GM23248 (cell line): Measurements from ENCODE around the gene KRT26. TPM values are rescaled to one million over a fixed set of nuclear protein-coding genes. Genes with fewer than 3 reads are reported as not detected.

Source experiments
- DNase-seq: peaks from one replicate; pipeline ENCODE4 v3.0.0-alpha.2; 2015
- H2AFZ ChIP-seq: fragments of 200-600 bp; sonication (generic); 2 replicates; pipeline ENCODE4 v1.6.1; 2016; ENCODE audit warnings: antibody characterized with exemption
- H3F3A ChIP-seq: fragments of 200-600 bp; sonication (generic); 2 replicates; pipeline ENCODE4 v1.6.1; 2016; ENCODE audit warnings: mild to moderate bottlenecking, antibody characterized with exemption, mixed run types; ENCODE audit not compliant: insufficient read depth
- H3K27ac ChIP-seq: fragments of 200-600 bp; sonication (generic); 2 replicates; pipeline ENCODE4 v1.5.1; 2016; ENCODE audit warnings: mild to moderate bottlenecking
- H3K27me3 ChIP-seq: fragments of 200-600 bp; sonication (generic); replicated peaks from 2 replicates; pipeline ENCODE4 v1.6.1; 2016; ENCODE audit warnings: mild to moderate bottlenecking; ENCODE audit not compliant: insufficient read depth
- H3K36me3 ChIP-seq: fragments of 200-600 bp; sonication (generic); 2 replicates; pipeline ENCODE4 v1.6.1; 2016; ENCODE audit warnings: low read depth, mild to moderate bottlenecking
- H3K4me1 ChIP-seq: fragments of 200-600 bp; sonication (generic); 2 replicates; pipeline ENCODE4 v1.6.1; 2016; ENCODE audit warnings: mild to moderate bottlenecking; ENCODE audit not compliant: insufficient read depth
- H3K4me2 ChIP-seq: fragments of 200-600 bp; sonication (generic); one replicate; pipeline ENCODE4 v1.6.1; 2016; ENCODE audit warnings: mild to moderate bottlenecking; ENCODE audit not compliant: unreplicated experiment
- H3K4me3 ChIP-seq: fragments of 200-600 bp; sonication (generic); 2 replicates; pipeline ENCODE4 v1.5.1; 2016; ENCODE audit warnings: mild to moderate bottlenecking
- H3K79me2 ChIP-seq: fragments of 200-600 bp; sonication (generic); 2 replicates; pipeline ENCODE4 v1.6.1; 2016; ENCODE audit warnings: mild to moderate bottlenecking; ENCODE audit not compliant: insufficient read depth
- H3K9ac ChIP-seq: fragments of 200-600 bp; sonication (generic); 2 replicates; pipeline ENCODE4 v1.6.1; 2016; ENCODE audit warnings: mild to moderate bottlenecking
- H3K9me2 ChIP-seq: fragments of 200-600 bp; sonication (generic); 2 replicates; pipeline ENCODE4 v1.6.1; 2016; ENCODE audit warnings: mixed run types, mild to moderate bottlenecking, moderate library complexity; ENCODE audit not compliant: insufficient read depth
- H3K9me3 ChIP-seq: fragments of 200-600 bp; sonication (generic); one replicate; pipeline ENCODE4 v1.6.1; 2017; ENCODE audit warnings: low read depth
- H4K20me1 ChIP-seq: fragments of 200-600 bp; sonication (generic); 2 replicates; pipeline ENCODE4 v1.6.0; 2016; ENCODE audit not compliant: insufficient read depth
- EZH2 ChIP-seq: fragments of 200-600 bp; sonication (generic); IDR thresholded peaks from 2 replicates; pipeline ENCODE4 v1.6.1; 2018; ENCODE audit warnings: antibody characterized with exemption, mild to moderate bottlenecking; ENCODE audit not compliant: insufficient read depth, poor library complexity, severe bottlenecking
- EZH2phosphoT487 ChIP-seq: fragments of 200-600 bp; sonication (generic); IDR thresholded peaks from 2 replicates; pipeline ENCODE4 v1.6.1; 2018; ENCODE audit warnings: antibody characterized with exemption, moderate library complexity, mild to moderate bottlenecking, low read depth; ENCODE audit not compliant: insufficient read depth
- WGBS, 2 experiments: methylation state at CpG; one replicate each; pipeline ENCODE4 v1.1.6; 2015 to 2017; ENCODE audit warnings: low lambda C conversion rate in 2 of 2, low coverage in 1 of 2; ENCODE audit errors: missing lambda C conversion rate in 2 of 2; 5-methylcytosine and 5-hydroxymethylcytosine counted together
- in situ Hi-C: fragments of 300-500 bp; cut with MboI; formaldehyde crosslinking; loops from 2 replicates; pipeline ENCODE4 v1.15.0; 2020
- polyA plus RNA-seq: library from polyadenylated mRNA; unstranded; fragments of >200 nt; fragmentation: Nextera tagmentation; extraction: Ambion mirVana; gene quantifications from 2 replicates; pipeline ENCODE4 v1.2.1, GENCODE V29; 2016
- total RNA-seq: library from RNA; depleted of rRNA; stranded (reverse); fragments of >200 nt; shearing (Covaris generic); gene quantifications from 2 replicates; pipeline ENCODE4 v1.2.3, GENCODE V29; 2014

KRT26 gene
- total and polyA plus RNA-seq, 2 experiments from 2014 or later = not detected

GRCh38 chr17:40794466-40794865, 22.5 kb upstream of the KRT26 start:
- H3K27ac ChIP-seq = no peak overlapping the region
- no peaks in the 10 kb centered on the region for H4K20me1 ChIP-seq
- H3K9me2 ChIP-seq = no peaks in the 10 kb centered on the region
- no peak overlapping the region for H3K4me2 ChIP-seq
- in situ Hi-C loops = loop anchor here (25.0 kb wide), 1 partner anchor 432 kb away; the partner anchor contains the start of gene GJD3
- DNase-seq = no peak
- 72 to 83% methylated on average over 2 of the region's 2 CpGs for WGBS, 2 experiments
- no peaks in the 10 kb centered on the region for H3K4me1 ChIP-seq
- TF ChIP-seq EZH2phosphoT487 = no peak
- H3K27me3 ChIP-seq = peaks cover 33% of the 10 kb centered on the region
- no peaks in the 10 kb centered on the region for H3F3A ChIP-seq
- H3K4me3 ChIP-seq = no peak overlapping the region
- H3K9ac ChIP-seq = no peak overlapping the region
- H2AFZ ChIP-seq = no peak overlapping the region
- no peaks in the 10 kb centered on the region for H3K79me2 ChIP-seq
- H3K9me3 ChIP-seq = no peaks in the 10 kb centered on the region
- no peaks in the 10 kb centered on the region for H3K36me3 ChIP-seq

DNA sequence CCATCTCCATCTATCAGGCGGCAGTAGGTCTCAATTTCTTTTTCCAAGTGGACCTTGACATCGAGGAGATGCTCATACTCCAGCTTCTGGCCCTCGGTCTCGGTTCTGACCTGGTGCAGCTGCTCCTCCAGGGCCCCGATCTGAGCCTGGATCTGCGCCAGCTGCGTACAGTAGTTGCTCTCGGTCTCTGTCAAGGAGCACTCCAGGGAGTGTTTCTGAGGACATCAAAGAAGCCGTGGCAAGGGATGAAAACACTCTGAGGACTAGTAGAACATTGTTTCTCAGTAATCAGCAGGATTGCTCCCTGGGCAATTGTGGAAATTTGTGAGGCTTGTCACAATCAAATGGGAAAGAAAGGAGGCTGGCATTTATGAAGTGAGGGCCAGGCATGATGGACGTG, 21.8 kb upstream of the KRT26 start:
- Histone ChIP-seq H3K27ac (no peak overlapping the region), H3K4me2 (no peak overlapping the region), H3K36me3 (no peaks in the 10 kb centered on the region), H3K9me3 (no peaks in the 10 kb centered on the region), H2AFZ (no peak overlapping the region), H3K9ac (no peak overlapping the region), H3K27me3 (peaks cover 33% of the 10 kb centered on the region), H3K79me2 (no peaks in the 10 kb centered on the region), H3K4me1 (no peaks in the 10 kb centered on the region), H3K4me3 (no peak overlapping the region), H3F3A (no peaks in the 10 kb centered on the region), H4K20me1 (no peaks in the 10 kb centered on the region), H3K9me2 (no peaks in the 10 kb centered on the region)
- no peak for DNase-seq
- no peak for TF ChIP-seq EZH2
- in situ Hi-C loops = loop anchor here (25.0 kb wide), 1 partner anchor 432 kb away; the partner anchor contains the start of gene GJD3
- 41 to 43% methylated on average over 10 of the region's 10 CpGs for WGBS, 2 experiments

DNA sequence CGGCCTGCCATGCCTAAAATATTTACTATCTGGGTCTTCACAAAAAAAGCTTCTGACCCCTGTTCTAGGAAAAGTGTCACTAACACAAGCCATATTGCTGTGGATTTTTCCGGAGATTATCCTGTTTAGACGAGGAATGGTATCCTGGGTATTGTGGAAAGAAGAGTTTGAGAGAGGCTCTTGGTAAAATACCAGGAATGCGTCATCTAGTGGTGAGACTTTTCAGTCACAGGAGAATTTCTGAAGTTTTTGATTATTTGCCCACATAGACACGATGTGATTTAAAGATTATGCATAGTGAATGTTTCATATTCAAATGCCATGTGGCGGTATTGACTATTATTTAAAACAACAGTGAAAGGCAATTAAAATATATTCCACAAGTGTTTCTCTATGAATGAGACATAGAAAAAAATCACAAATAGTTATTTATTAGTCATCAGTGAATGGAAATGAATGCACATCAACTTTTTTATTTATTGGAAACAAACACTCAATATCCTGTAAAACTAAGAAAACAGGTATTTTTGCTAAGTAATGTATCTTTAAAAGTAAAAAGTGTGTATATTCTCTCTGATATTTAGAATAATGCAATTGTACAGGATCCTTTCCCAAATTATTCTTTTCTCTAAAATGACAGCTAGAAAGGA, 19.9 kb upstream of the KRT26 start:
- Histone ChIP-seq H3F3A (no peaks in the 10 kb centered on the region), H3K27me3 (peaks cover 22% of the 10 kb centered on the region), H3K79me2 (no peaks in the 10 kb centered on the region), H3K36me3 (no peaks in the 10 kb centered on the region), H3K4me1 (no peaks in the 10 kb centered on the region), H4K20me1 (no peaks in the 10 kb centered on the region), H3K4me3 (no peak overlapping the region), H3K9me2 (no peaks in the 10 kb centered on the region), H2AFZ (peak overlapping the region; percentile 30; the same call in 1 of the 2 replicates), H3K9ac (no peak overlapping the region), H3K4me2 (peak overlapping the region; percentile 16), H3K27ac (no peak overlapping the region), H3K9me3 (no peaks in the 10 kb centered on the region)
- TF ChIP-seq EZH2 = no peak
- no peak for TF ChIP-seq EZH2phosphoT487
- peak; percentile 73 for DNase-seq
- WGBS, 2 experiments = 6 to 8% methylated on average over 6 of the region's 6 CpGs
- in situ Hi-C loops = loop anchor here (25.0 kb wide), 1 partner anchor 430 kb away; the partner anchor contains the start of gene GJD3

GRCh38 chr17:40791111-40791510, 19.1 kb upstream of the KRT26 start:
- Histone ChIP-seq H3K9me2 (no peaks in the 10 kb centered on the region), H3K4me1 (no peaks in the 10 kb centered on the region), H3K36me3 (no peaks in the 10 kb centered on the region), H3F3A (no peaks in the 10 kb centered on the region), H3K9ac (no peak overlapping the region), H3K27ac (no peak overlapping the region), H3K4me2 (no peak overlapping the region), H3K9me3 (no peaks in the 10 kb centered on the region), H3K4me3 (no peak overlapping the region), H3K79me2 (no peaks in the 10 kb centered on the region), H2AFZ (no peak overlapping the region), H3K27me3 (peaks cover 22% of the 10 kb centered on the region), H4K20me1 (no peaks in the 10 kb centered on the region)
- TF ChIP-seq EZH2phosphoT487 (no peak), EZH2 (no peak)
- 71% methylated on average over 1 of the region's 1 CpG for WGBS, 2 experiments
- DNase-seq = no peak
- in situ Hi-C loops = loop anchor here (25.0 kb wide), 1 partner anchor 429 kb away; the partner anchor contains the start of gene GJD3
